ENCODE measurements around the gene RPL12. TPM values are rescaled to one million over a fixed set of nuclear protein-coding genes. Genes with fewer than 3 reads are reported as not detected.

The RPL12 gene
- total RNA-seq, 8 experiments from 2014 or later: 1,900 to 4,019 (median 2,592) TPM

GRCh38 chr9:127406799-127407491 lies 44.3 kb downstream of the RPL12 start:
- 44 to 100% (median 96%) methylated on average over 1 to 7 of the region's 13 CpGs; no CpG with 5 or more reads in 4 of the 10 experiments for WGBS, 10 experiments
- no peak overlapping the region for H3K27ac ChIP-seq
- H3K4me3 ChIP-seq: no peak overlapping the region
- in situ Hi-C loops (cut with MboI; ENCODE audit: low pct_unique_long_range_greater_than_20kb in 2 of 9, low sequenced_read_pairs in 9 of 9, unreplicated experiment in 9 of 9): no loop called here
- peak in 2 of 8 experiments; percentile 5 to 25 for ATAC-seq (replicated peaks in 6 of 8)
- H3K4me1 ChIP-seq (replicated peaks in 1 of 2): no peaks in the 10 kb centered on the region

GRCh38 chr9:127405344-127406125 lies 45.7 kb downstream of the RPL12 start:
- in situ Hi-C loops (cut with MboI; ENCODE audit: low pct_unique_long_range_greater_than_20kb in 2 of 9, low sequenced_read_pairs in 9 of 9, unreplicated experiment in 9 of 9): no loop called here
- H3K4me1 ChIP-seq (replicated peaks in 1 of 2): no peaks in the 10 kb centered on the region
- no peak overlapping the region for H3K27ac ChIP-seq

GRCh38 chr9:127404631-127405030 lies 46.6 kb downstream of the RPL12 start:
- H3K27ac ChIP-seq: no peak overlapping the region
- WGBS, 10 experiments: 100% methylated on average over 1 of the region's 23 CpGs; no CpG with 5 or more reads in 9 of the 10 experiments
- H3K4me3 ChIP-seq: no peak overlapping the region
- no peak for ATAC-seq (replicated peaks in 6 of 8)
- no peaks in the 10 kb centered on the region for H3K4me1 ChIP-seq (replicated peaks in 1 of 2)
- in situ Hi-C loops (cut with MboI; ENCODE audit: low pct_unique_long_range_greater_than_20kb in 2 of 9, low sequenced_read_pairs in 9 of 9, unreplicated experiment in 9 of 9): no loop called here

More at GRCh38 chr9:127405344-127406125, 45.7 kb downstream of the RPL12 start:
- ATAC-seq (replicated peaks in 6 of 8): no peak
- WGBS, 10 experiments: 60 to 100% (median 95%) methylated on average over 1 to 13 of the region's 20 CpGs; no CpG with 5 or more reads in 1 of the 10 experiments
- no peak overlapping the region for H3K4me3 ChIP-seq

GRCh38 chr9:127403507-127404192 lies 47.6 kb downstream of the RPL12 start:
- 80 to 86% methylated on average over 2 to 7 of the region's 22 CpGs; no CpG with 5 or more reads in 8 of the 10 experiments for WGBS, 10 experiments
- in situ Hi-C loops (cut with MboI; ENCODE audit: low pct_unique_long_range_greater_than_20kb in 2 of 9, low sequenced_read_pairs in 9 of 9, unreplicated experiment in 9 of 9): no loop called here
- Histone ChIP-seq H3K4me3 (no peak overlapping the region), H3K27ac (no peak overlapping the region), H3K4me1 (replicated peaks in 1 of 2) (peaks cover under 1 to 1% of the 10 kb centered on the region in 2 donors)
- ATAC-seq (replicated peaks in 6 of 8): no peak

DNA sequence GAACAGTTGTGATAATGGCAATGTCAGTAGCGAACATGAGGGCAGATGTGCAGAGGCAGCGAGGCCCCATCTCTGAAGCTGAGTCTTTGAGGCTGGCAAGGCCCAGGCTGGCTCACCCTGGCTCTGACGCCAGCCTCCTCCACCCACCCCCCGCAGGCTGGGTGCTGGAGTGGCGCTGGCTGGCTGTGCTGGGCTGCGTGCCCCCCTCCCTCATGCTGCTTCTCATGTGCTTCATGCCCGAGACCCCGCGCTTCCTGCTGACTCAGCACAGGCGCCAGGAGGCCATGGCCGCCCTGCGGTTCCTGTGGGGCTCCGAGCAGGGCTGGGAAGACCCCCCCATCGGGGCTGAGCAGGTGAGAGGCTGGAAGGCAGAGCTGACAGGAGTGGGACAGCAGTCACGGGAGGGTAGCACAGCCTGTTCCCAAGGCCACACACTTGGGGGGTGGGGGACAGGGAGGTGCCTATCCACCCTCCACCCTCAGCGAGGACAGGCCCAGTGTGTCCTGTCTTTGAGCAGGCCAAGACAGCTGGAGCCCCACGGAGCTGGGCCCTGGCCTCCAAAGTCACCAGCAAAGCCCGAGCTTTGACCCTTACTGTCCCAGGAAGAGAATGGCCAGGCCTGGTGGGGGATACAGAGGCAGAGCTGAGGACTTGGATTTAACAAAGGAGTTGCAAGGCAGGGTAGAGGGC lies 48.7 kb downstream of the RPL12 start:
- in situ Hi-C loops (cut with MboI; ENCODE audit: low pct_unique_long_range_greater_than_20kb in 2 of 9, low sequenced_read_pairs in 9 of 9, unreplicated experiment in 9 of 9): no loop called here
- H3K4me1 ChIP-seq (replicated peaks in 1 of 2): peaks cover 5 to 7% of the 10 kb centered on the region in 2 donors
- ATAC-seq (replicated peaks in 6 of 8): no peak
- 60 to 100% (median 80%) methylated on average over 1 to 6 of the region's 18 CpGs; no CpG with 5 or more reads in 5 of the 10 experiments for WGBS, 10 experiments
- no peak overlapping the region for H3K27ac ChIP-seq
- H3K4me3 ChIP-seq: no peak overlapping the region

- H3K27ac ChIP-seq: no peak overlapping the region
These were observed 51.4 kb downstream of the RPL12 start for GRCh38 chr9:127399736-127400269.

GRCh38 chr9:127398715-127399400 lies 52.3 kb downstream of the RPL12 start:
- Histone ChIP-seq H3K4me1 (replicated peaks in 1 of 2) (peaks cover 5 to 7% of the 10 kb centered on the region in 2 donors), H3K27ac (no peak overlapping the region), H3K4me3 (peak overlapping the region in 1 of 5 donors; percentile 76)
- in situ Hi-C loops (cut with MboI; ENCODE audit: low pct_unique_long_range_greater_than_20kb in 2 of 9, low sequenced_read_pairs in 9 of 9, unreplicated experiment in 9 of 9): loop anchor here in 2 of 9 experiments (25.0 kb wide), 2 partner anchors 162 to 187 kb away; no protein-coding TSS in a partner anchor
- no peak for ATAC-seq (replicated peaks in 6 of 8)
- WGBS, 10 experiments: 0 to 100% (median 91%) methylated on average over 1 to 10 of the region's 13 CpGs; no CpG with 5 or more reads in 2 of the 10 experiments

More at GRCh38 chr9:127399736-127400269, 51.4 kb downstream of the RPL12 start:
- no peak for ATAC-seq (replicated peaks in 6 of 8)
- in situ Hi-C loops (cut with MboI; ENCODE audit: low pct_unique_long_range_greater_than_20kb in 2 of 9, low sequenced_read_pairs in 9 of 9, unreplicated experiment in 9 of 9): loop anchor here in 2 of 9 experiments (25.0 kb wide), 2 partner anchors 163 to 188 kb away; no protein-coding TSS in a partner anchor
- Histone ChIP-seq H3K4me1 (replicated peaks in 1 of 2) (peaks cover 5 to 7% of the 10 kb centered on the region in 2 donors), H3K4me3 (no peak overlapping the region)
- 89 to 92% methylated on average over 3 to 7 of the region's 14 CpGs; no CpG with 5 or more reads in 8 of the 10 experiments for WGBS, 10 experiments

- WGBS, 10 experiments: 0 to 40% (median 27%) methylated on average over 1 to 3 of the region's 5 CpGs; no CpG with 5 or more reads in 6 of the 10 experiments
- no peak overlapping the region for H3K27ac ChIP-seq
These were observed 52.9 kb downstream of the RPL12 start for GRCh38 chr9:127398275-127398647.

More at GRCh38 chr9:127398275-127398647, 52.9 kb downstream of the RPL12 start:
- Histone ChIP-seq H3K4me3 (peak overlapping the region; percentile 64 to 85 (median 72)), H3K4me1 (replicated peaks in 1 of 2) (peaks cover 5 to 7% of the 10 kb centered on the region in 2 donors)
- ATAC-seq (replicated peaks in 6 of 8): no peak
- in situ Hi-C loops (cut with MboI; ENCODE audit: low pct_unique_long_range_greater_than_20kb in 2 of 9, low sequenced_read_pairs in 9 of 9, unreplicated experiment in 9 of 9): loop anchor here in 2 of 9 experiments (25.0 kb wide), 2 partner anchors 161 to 186 kb away; no protein-coding TSS in a partner anchor

Other genes starting within 250 kb of the RPL12 start
- gene GARNL3, start 186.6 kb downstream of the RPL12 start, total RNA-seq: 10 to 100 TPM in 6 of 8 experiments, 1 to 10 TPM in 2; 1.0 to 21.8 (median 15.9) TPM
- 10 to 100 TPM in 6 of 8 experiments, 1 to 10 TPM in 2; 9.8 to 23.3 (median 11.3) TPM for gene SLC2A8, start 54.2 kb downstream of the RPL12 start, total RNA-seq
- gene ZNF79, start 27.0 kb downstream of the RPL12 start, total RNA-seq: 10 to 100 TPM in 5 of 8 experiments, 1 to 10 TPM in 3; 8.5 to 13.3 (median 11.1) TPM
- gene LRSAM1, start 104 bp upstream of the RPL12 start, total RNA-seq: 10 to 100 TPM; 11.5 to 24.1 (median 15.7) TPM
- gene STXBP1, start 160.9 kb upstream of the RPL12 start, total RNA-seq: 10 to 100 TPM; 21.1 to 77.4 (median 41.4) TPM